Measurements from ENCODE around the gene ITM2A. TPM values are rescaled to one million over a fixed set of nuclear protein-coding genes. Genes with fewer than 3 reads are reported as not detected.

ITM2A gene
- total RNA-seq, 4 donors from 2014 or later, result 1.8 to 27.7 (median 9.6) TPM

- no peaks in the 10 kb centered on the region for H3K4me1 ChIP-seq
- 53 to 87% methylated on average over 2 to 6 of the region's 6 CpGs for WGBS, 2 donors (ENCODE audit: low coverage in 1 of 2)
These were observed 1.3 kb upstream of the ITM2A start for GRCh38 chrX:79368441-79368840.

GRCh38 chrX:79367907-79368306 is 773 bp upstream of the ITM2A start:
- Histone ChIP-seq H3K27ac (peak overlapping the region in 3 of 4 donors; percentile 29 to 58 (median 57)), H3K9me3 (no peaks in the 10 kb centered on the region), H3K4me1 (no peaks in the 10 kb centered on the region), H3K36me3 (no peaks in the 10 kb centered on the region), H3K27me3 (no peaks in the 10 kb centered on the region), H3K4me3 (no peak overlapping the region)
- intact Hi-C loops (cut with DNase I; ENCODE audit: low total_unique reads), result no loop called here
- 22 to 42% methylated on average over 2 to 3 of the region's 3 CpGs for WGBS, 2 donors (ENCODE audit: low coverage in 1 of 2)
- DNase-seq, result no peak
- no peak for TF ChIP-seq EP300 (IDR thresholded peaks at IDR 0.05; ENCODE audit: low read depth)
- no peak for TF ChIP-seq CTCF (IDR thresholded peaks at IDR 0.05)
- no peak for TF ChIP-seq POLR2A (IDR thresholded peaks at IDR 0.05)
- no peak for TF ChIP-seq POLR2AphosphoS5 (IDR thresholded peaks at IDR 0.05)
- in situ Hi-C loops (cut with MboI; ENCODE audit: low pct_ligation_motif_present in 1 of 4, low pct_unique_long_range_greater_than_20kb in 1 of 4, low sequenced_read_pairs in 3 of 4), result no loop called here

More at GRCh38 chrX:79368441-79368840, 1.3 kb upstream of the ITM2A start:
- Histone ChIP-seq H3K36me3 (no peaks in the 10 kb centered on the region), H3K4me3 (no peak overlapping the region), H3K27ac (no peak overlapping the region), H3K27me3 (no peaks in the 10 kb centered on the region), H3K9me3 (no peaks in the 10 kb centered on the region)
- no peak for TF ChIP-seq CTCF (IDR thresholded peaks at IDR 0.05)
- TF ChIP-seq POLR2AphosphoS5 (IDR thresholded peaks at IDR 0.05), result no peak
- no peak for TF ChIP-seq POLR2A (IDR thresholded peaks at IDR 0.05)
- TF ChIP-seq EP300 (IDR thresholded peaks at IDR 0.05; ENCODE audit: low read depth), result no peak
- intact Hi-C loops (cut with DNase I; ENCODE audit: low total_unique reads), result no loop called here
- in situ Hi-C loops (cut with MboI; ENCODE audit: low pct_ligation_motif_present in 1 of 4, low pct_unique_long_range_greater_than_20kb in 1 of 4, low sequenced_read_pairs in 3 of 4), result no loop called here
- no peak for DNase-seq

- WGBS, 2 donors (ENCODE audit: low coverage in 1 of 2), result 59% methylated on average over 6 of the region's 6 CpGs; no CpG with 5 or more reads in 1 of the 2 donors
- TF ChIP-seq POLR2A (IDR thresholded peaks at IDR 0.05), result no peak
- no peak for TF ChIP-seq EP300 (IDR thresholded peaks at IDR 0.05; ENCODE audit: low read depth)
- H3K9me3 ChIP-seq, result no peaks in the 10 kb centered on the region
- H3K27ac ChIP-seq, result peak overlapping the region in 2 of 4 donors; percentile 57 to 58
- peak overlapping the region in 3 of 4 donors; percentile 23 to 47 (median 30) for H3K4me3 ChIP-seq
- no peaks in the 10 kb centered on the region for H3K4me1 ChIP-seq
- H3K36me3 ChIP-seq, result no peaks in the 10 kb centered on the region
- intact Hi-C loops (cut with DNase I; ENCODE audit: low total_unique reads) (no loop called here), in situ Hi-C loops (cut with MboI; ENCODE audit: low pct_ligation_motif_present in 1 of 4, low pct_unique_long_range_greater_than_20kb in 1 of 4, low sequenced_read_pairs in 3 of 4) (no loop called here)
- no peak for DNase-seq
- no peaks in the 10 kb centered on the region for H3K27me3 ChIP-seq
These were observed 620 bp downstream of the ITM2A start for GRCh38 chrX:79366556-79366872.

- intact Hi-C loops (cut with DNase I; ENCODE audit: low total_unique reads) (loop anchor here (1.0 kb wide), 1 partner anchor 26 kb away; no protein-coding TSS in a partner anchor), in situ Hi-C loops (cut with MboI; ENCODE audit: low pct_ligation_motif_present in 1 of 4, low pct_unique_long_range_greater_than_20kb in 1 of 4, low sequenced_read_pairs in 3 of 4) (no loop called here)
- TF ChIP-seq CTCF (IDR thresholded peaks at IDR 0.05), result no peak
- no peak for TF ChIP-seq EP300 (IDR thresholded peaks at IDR 0.05; ENCODE audit: low read depth)
- no peak for TF ChIP-seq POLR2AphosphoS5 (IDR thresholded peaks at IDR 0.05)
- TF ChIP-seq POLR2A (IDR thresholded peaks at IDR 0.05), result no peak
- Histone ChIP-seq H3K27ac (no peak overlapping the region), H3K27me3 (no peaks in the 10 kb centered on the region), H3K4me3 (no peak overlapping the region), H3K36me3 (no peaks in the 10 kb centered on the region), H3K9me3 (no peaks in the 10 kb centered on the region), H3K4me1 (no peaks in the 10 kb centered on the region)
- 51% methylated on average over 1 of the region's 1 CpG; no CpG with 5 or more reads in 1 of the 2 donors for WGBS, 2 donors (ENCODE audit: low coverage in 1 of 2)
- no peak for DNase-seq
These were observed 1.5 kb downstream of the ITM2A start for GRCh38 chrX:79365591-79365990.

- 44 to 59% methylated on average over 5 of the region's 5 CpGs for WGBS, 2 donors (ENCODE audit: low coverage in 1 of 2)
- Histone ChIP-seq H3K9me3 (no peaks in the 10 kb centered on the region), H3K36me3 (no peaks in the 10 kb centered on the region), H3K27ac (no peak overlapping the region), H3K27me3 (no peaks in the 10 kb centered on the region), H3K4me1 (no peaks in the 10 kb centered on the region), H3K4me3 (no peak overlapping the region)
- intact Hi-C loops (cut with DNase I; ENCODE audit: low total_unique reads) (no loop called here), in situ Hi-C loops (cut with MboI; ENCODE audit: low pct_ligation_motif_present in 1 of 4, low pct_unique_long_range_greater_than_20kb in 1 of 4, low sequenced_read_pairs in 3 of 4) (no loop called here)
- no peak for DNase-seq
- TF ChIP-seq CTCF (IDR thresholded peaks at IDR 0.05), result no peak
- no peak for TF ChIP-seq POLR2A (IDR thresholded peaks at IDR 0.05)
- no peak for TF ChIP-seq POLR2AphosphoS5 (IDR thresholded peaks at IDR 0.05)
- no peak for TF ChIP-seq EP300 (IDR thresholded peaks at IDR 0.05; ENCODE audit: low read depth)
These were observed 2.8 kb downstream of the ITM2A start for GRCh38 chrX:79364306-79364705.
